PC-3 (cell line): ENCODE data around the gene CAB39L. TPM values are rescaled to one million over a fixed set of nuclear protein-coding genes. Genes with fewer than 3 reads are reported as not detected.

Experiments used
- ATAC-seq: fragments of 200-7000 bp; cut with Tn5 transposase; 2 replicates; pipeline ENCODE4 v1.9.1; 2020; ENCODE audit warnings: mild to moderate bottlenecking, moderate library complexity
- BruUV-seq: library from RNA; stranded (reverse); fragments of 400-500 nt; replicated peaks from 2 replicates; lab custom pipeline; 2021; lab: Mats Ljungman, UMichigan
- CTCF ChIA-PET: fragments of 300-600 bp; sonication (Branson Sonifier 250); formaldehyde crosslinking; loops from one replicate; lab custom pipeline; 2022; ENCODE audit warnings: antibody characterized with exemption; lab: Charles Lee
- POLR2A ChIA-PET: fragments of 300-600 bp; sonication (Branson Sonifier 250); formaldehyde crosslinking; loops from one replicate; lab custom pipeline; 2022; ENCODE audit warnings: antibody characterized with exemption; ENCODE audit not compliant: unreplicated experiment; lab: Charles Lee
- DNase-seq: peaks from one replicate; pipeline ENCODE4 v3.0.0-alpha.2; 2015
- H2AFZ ChIP-seq: fragments of 300-600 bp; sonication (generic); 2 replicates; pipeline ENCODE4 v1.6.0; 2016; ENCODE audit warnings: antibody characterized with exemption, low read length
- H3F3A ChIP-seq: fragments of 300-600 bp; sonication (generic); one replicate; pipeline ENCODE4 v1.6.0; 2017; ENCODE audit warnings: antibody characterized with exemption, low read length, control low read depth, mild to moderate bottlenecking; ENCODE audit not compliant: unreplicated experiment
- H3K27ac ChIP-seq: fragments of 300-600 bp; sonication (generic); 2 replicates; pipeline ENCODE4 v1.5.1; 2016; ENCODE audit warnings: mild to moderate bottlenecking, low read length
- H3K27me3 ChIP-seq: fragments of 300-600 bp; sonication (generic); 2 replicates; pipeline ENCODE4 v1.6.1; 2016; ENCODE audit warnings: low read length, mixed read lengths
- H3K36me3 ChIP-seq: fragments of 300-600 bp; sonication (generic); 2 replicates; pipeline ENCODE4 v1.6.1; 2016; ENCODE audit warnings: low read depth, mixed run types, low read length, mixed read lengths
- H3K4me1 ChIP-seq: fragments of 300-600 bp; sonication (generic); 2 replicates; pipeline ENCODE4 v1.5.1; 2016; ENCODE audit warnings: low read length; ENCODE audit not compliant: insufficient read depth
- H3K4me2 ChIP-seq: fragments of 300-600 bp; sonication (generic); 2 replicates; pipeline ENCODE4 v1.6.0; 2016; ENCODE audit warnings: low read length
- H3K4me3 ChIP-seq: fragments of 300-600 bp; sonication (generic); 2 replicates; pipeline ENCODE4 v1.5.1; 2016; ENCODE audit warnings: mild to moderate bottlenecking, low read length, mixed read lengths
- H3K79me2 ChIP-seq: fragments of 300-600 bp; sonication (generic); 2 replicates; pipeline ENCODE4 v1.6.1; 2017; ENCODE audit warnings: low read length, mixed read lengths
- H3K9ac ChIP-seq: fragments of 300-600 bp; sonication (generic); 2 replicates; pipeline ENCODE4 v1.6.0; 2016; ENCODE audit warnings: mild to moderate bottlenecking, low read length
- H3K9me2 ChIP-seq: fragments of 300-600 bp; sonication (generic); replicated peaks from 2 replicates; pipeline ENCODE4 v1.6.1; 2016; ENCODE audit warnings: mixed run types, low read length, mixed read lengths
- H3K9me3 ChIP-seq: fragments of 300-600 bp; sonication (generic); 2 replicates; pipeline ENCODE4 v1.6.1; 2016; ENCODE audit warnings: low read length, mixed read lengths
- H4K20me1 ChIP-seq: fragments of 300-600 bp; sonication (generic); 2 replicates; pipeline ENCODE4 v1.6.1; 2016; ENCODE audit warnings: low read length, mixed read lengths
- EZH2 ChIP-seq: fragments of 300-600 bp; sonication (generic); IDR thresholded peaks from one replicate; pipeline ENCODE4 v1.6.1; 2017; ENCODE audit warnings: antibody characterized with exemption, mild to moderate bottlenecking, low read length; ENCODE audit not compliant: unreplicated experiment
- EZH2phosphoT487 ChIP-seq: fragments of 300-600 bp; sonication (generic); IDR thresholded peaks from 2 replicates; pipeline ENCODE4 v1.6.1; 2018; ENCODE audit warnings: mild to moderate bottlenecking, antibody characterized with exemption, low read length, borderline replicate concordance
- intact Hi-C: fragments of 100-400 bp; cut with micrococcal nuclease; formaldehyde crosslinking; loops from 2 replicates; pipeline ENCODE4 v1.9.0; 2023
- total RNA-seq: library from RNA; depleted of rRNA; stranded (reverse); fragments of >200 nt; gene quantifications from 2 replicates; pipeline ENCODE4 v1.2.3, GENCODE V29; 2014
- TF ChIP-seq, protein P1 (sequence below): fragments of 300-600 bp; sonication (generic); conservative IDR thresholded peaks from 2 replicates; pipeline ENCODE4 v1.5.1; 2017; ENCODE audit warnings: antibody characterized with exemption, low read depth, mild to moderate bottlenecking, low read length

CAB39L gene
- total RNA-seq, 1 experiment from 2014 or later: 1.8 TPM

DNA sequence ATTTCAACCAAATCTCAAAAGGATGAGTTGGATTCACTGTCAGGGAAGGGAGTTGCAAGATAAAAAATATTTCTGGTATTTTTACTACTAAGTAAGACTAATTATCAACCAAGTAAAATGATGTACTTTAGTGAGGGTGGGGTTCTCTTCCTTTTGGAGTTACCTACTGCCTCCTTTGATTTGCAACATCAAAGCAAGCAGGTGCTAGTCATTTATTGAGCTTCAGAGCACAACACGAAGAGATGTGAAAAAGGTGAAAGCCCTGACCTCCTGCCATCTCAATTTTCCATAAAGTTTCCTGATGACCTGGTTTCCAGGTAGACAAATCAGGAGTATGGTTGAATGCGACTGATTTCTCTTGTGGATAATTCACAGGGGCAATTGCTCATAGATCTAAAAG, 100.1 kb downstream of the CAB39L start:
- Histone ChIP-seq H3K4me2 (no peak overlapping the region), H3K27ac (no peak overlapping the region), H3K9ac (no peak overlapping the region), H3K36me3 (no peaks in the 10 kb centered on the region), H2AFZ (no peak overlapping the region), H3F3A (no peaks in the 10 kb centered on the region), H3K9me2 (no peaks in the 10 kb centered on the region), H4K20me1 (no peaks in the 10 kb centered on the region), H3K9me3 (no peaks in the 10 kb centered on the region), H3K27me3 (no peaks in the 10 kb centered on the region), H3K79me2 (no peaks in the 10 kb centered on the region), H3K4me1 (no peaks in the 10 kb centered on the region), H3K4me3 (no peak overlapping the region)
- POLR2A ChIA-PET: no interaction called here
- TF ChIP-seq EZH2phosphoT487: no peak
- TF ChIP-seq EZH2: no peak
- TF ChIP-seq, protein P1, sequence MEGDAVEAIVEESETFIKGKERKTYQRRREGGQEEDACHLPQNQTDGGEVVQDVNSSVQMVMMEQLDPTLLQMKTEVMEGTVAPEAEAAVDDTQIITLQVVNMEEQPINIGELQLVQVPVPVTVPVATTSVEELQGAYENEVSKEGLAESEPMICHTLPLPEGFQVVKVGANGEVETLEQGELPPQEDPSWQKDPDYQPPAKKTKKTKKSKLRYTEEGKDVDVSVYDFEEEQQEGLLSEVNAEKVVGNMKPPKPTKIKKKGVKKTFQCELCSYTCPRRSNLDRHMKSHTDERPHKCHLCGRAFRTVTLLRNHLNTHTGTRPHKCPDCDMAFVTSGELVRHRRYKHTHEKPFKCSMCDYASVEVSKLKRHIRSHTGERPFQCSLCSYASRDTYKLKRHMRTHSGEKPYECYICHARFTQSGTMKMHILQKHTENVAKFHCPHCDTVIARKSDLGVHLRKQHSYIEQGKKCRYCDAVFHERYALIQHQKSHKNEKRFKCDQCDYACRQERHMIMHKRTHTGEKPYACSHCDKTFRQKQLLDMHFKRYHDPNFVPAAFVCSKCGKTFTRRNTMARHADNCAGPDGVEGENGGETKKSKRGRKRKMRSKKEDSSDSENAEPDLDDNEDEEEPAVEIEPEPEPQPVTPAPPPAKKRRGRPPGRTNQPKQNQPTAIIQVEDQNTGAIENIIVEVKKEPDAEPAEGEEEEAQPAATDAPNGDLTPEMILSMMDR: no peak
- intact Hi-C loops: no loop called here
- CTCF ChIA-PET: no interaction called here
- DNase-seq (no peak), ATAC-seq (no peak)
- no TSS peak for BruUV-seq

DNA sequence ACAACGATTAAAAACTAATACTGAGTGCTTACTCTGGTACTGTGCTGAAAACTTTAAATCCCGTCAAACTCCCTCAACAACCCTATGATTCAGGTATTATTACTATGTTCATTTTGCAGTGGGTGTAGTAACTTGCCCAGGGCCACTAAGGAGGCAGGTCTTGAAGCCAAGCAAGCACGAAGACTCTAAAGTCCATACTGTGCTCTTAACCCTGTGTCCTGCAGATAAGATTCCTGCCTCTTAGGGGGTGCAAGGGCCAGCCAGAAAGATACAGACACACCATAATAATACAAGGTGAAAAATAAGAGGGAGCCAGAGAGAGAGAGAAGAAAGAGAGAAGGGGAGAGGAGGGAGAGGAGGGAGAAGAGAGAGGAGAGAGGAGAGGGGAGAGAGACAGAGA, 100.6 kb downstream of the CAB39L start:
- BruUV-seq: no TSS peak
- H3K9me3 ChIP-seq: no peaks in the 10 kb centered on the region
- POLR2A ChIA-PET: no interaction called here
- H3K4me1 ChIP-seq: no peaks in the 10 kb centered on the region
- H4K20me1 ChIP-seq: no peaks in the 10 kb centered on the region
- no peaks in the 10 kb centered on the region for H3K9me2 ChIP-seq
- no peak overlapping the region for H3K27ac ChIP-seq
- no peaks in the 10 kb centered on the region for H3K79me2 ChIP-seq
- H3K4me2 ChIP-seq: no peak overlapping the region
- H3F3A ChIP-seq: no peaks in the 10 kb centered on the region
- H3K9ac ChIP-seq: no peak overlapping the region
- H3K36me3 ChIP-seq: no peaks in the 10 kb centered on the region
- TF ChIP-seq EZH2phosphoT487: no peak
- TF ChIP-seq EZH2: no peak
- TF ChIP-seq, protein P1: no peak
- intact Hi-C loops: no loop called here
- CTCF ChIA-PET: no interaction called here
- H3K27me3 ChIP-seq: no peaks in the 10 kb centered on the region
- ATAC-seq: no peak
- H3K4me3 ChIP-seq: no peak overlapping the region
- no peak for DNase-seq
- no peak overlapping the region for H2AFZ ChIP-seq

DNA sequence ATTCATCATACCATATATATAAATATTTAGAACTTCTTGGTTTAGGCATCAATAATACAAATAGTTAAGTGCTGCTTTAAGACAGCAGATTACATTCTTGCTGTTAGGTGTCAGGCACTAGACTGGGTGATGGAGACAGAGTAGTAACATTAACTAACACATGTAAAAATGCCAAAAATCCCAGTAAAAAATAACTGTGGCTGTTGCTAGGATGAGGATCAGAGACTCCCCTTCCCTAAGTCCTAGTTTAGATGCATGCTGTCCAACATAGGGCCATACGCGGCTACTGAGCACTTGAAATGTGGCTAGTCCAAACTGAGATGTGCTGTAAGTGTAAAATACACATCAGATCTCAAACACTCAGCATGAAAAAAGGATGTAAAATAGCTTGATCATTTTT, 101.4 kb downstream of the CAB39L start:
- H3K36me3 ChIP-seq: no peaks in the 10 kb centered on the region
- ChIA-PET CTCF (no interaction called here), POLR2A (no interaction called here)
- no peak overlapping the region for H3K4me3 ChIP-seq
- H3F3A ChIP-seq: no peaks in the 10 kb centered on the region
- H3K4me2 ChIP-seq: no peak overlapping the region
- BruUV-seq: no TSS peak
- H3K27ac ChIP-seq: no peak overlapping the region
- no peak for TF ChIP-seq EZH2
- TF ChIP-seq EZH2phosphoT487: no peak
- TF ChIP-seq, protein P1: no peak
- H3K9me3 ChIP-seq: no peaks in the 10 kb centered on the region
- no peak overlapping the region for H2AFZ ChIP-seq
- no peak for DNase-seq
- ATAC-seq: no peak
- H3K79me2 ChIP-seq: no peaks in the 10 kb centered on the region
- no peaks in the 10 kb centered on the region for H3K9me2 ChIP-seq
- intact Hi-C loops: no loop called here
- H3K27me3 ChIP-seq: no peaks in the 10 kb centered on the region
- no peaks in the 10 kb centered on the region for H4K20me1 ChIP-seq
- no peaks in the 10 kb centered on the region for H3K4me1 ChIP-seq
- no peak overlapping the region for H3K9ac ChIP-seq
